Measurements from ENCODE around the gene TMEM134. TPM values are rescaled to one million over a fixed set of nuclear protein-coding genes. Genes with fewer than 3 reads are reported as not detected.
A peak's percentile ranks its signal among the peaks of the same experiment; 100 is the strongest.

TMEM134 gene
- polyA plus RNA-seq, 2 of the 4 experiments (the other 2 are of a cell fraction) = 18.8 to 20.6 TPM

GRCh38 chr11:67450796-67451657 is 18.0 kb downstream of the TMEM134 start:
- ATAC-seq (peak in 1 of 2 experiments; percentile 9; a peak in 1 of 6 replicates), FAIRE-seq (no peak), DNase-seq (ENCODE audit: low read depth in 1 of 2, low spot score in 1 of 2) (no peak)
- POLR2A ChIA-PET = no interaction called here
- no peak overlapping the region for H3K27ac ChIP-seq
- 87% methylated on average over 25 of the region's 25 CpGs for WGBS (ENCODE audit: missing lambda C conversion rate)
- TF ChIP-seq USF2 (IDR thresholded peaks at IDR 0.05) = no peak
- no peak for TF ChIP-seq EHF (CRISPR knock-in tag; IDR thresholded peaks at IDR 0.05)
- no peaks in the 10 kb centered on the region for H3K9me3 ChIP-seq
- CTCF ChIA-PET = interaction anchor here (0.6 to 2.5 kb wide), 7 partner anchors 10 to 68 kb away, joined by 3 to 12 read pairs (median 4); no protein-coding TSS in a partner anchor
- H3K4me2 ChIP-seq = no peak overlapping the region
- H3K4me1 ChIP-seq = no peaks in the 10 kb centered on the region
- H3K4me3 ChIP-seq = no peak overlapping the region

- TF ChIP-seq MAFK (IDR thresholded peaks at IDR 0.05; ENCODE audit: partially characterized antibody) (peak; percentile 71), RFX5 (IDR thresholded peaks at IDR 0.05) (no peak)
- ATAC-seq (no peak), DNase-seq (ENCODE audit: low read depth in 1 of 2, low spot score in 1 of 2) (no peak), FAIRE-seq (no peak)
- H3K27ac ChIP-seq = no peak overlapping the region
- H3K4me1 ChIP-seq = peaks cover 4% of the 10 kb centered on the region; the same call in 2 of the 3 replicates
- ChIA-PET CTCF (interaction anchor here (0.6 to 2.1 kb wide), 5 partner anchors 10 to 1738 kb away, joined by 3 to 11 read pairs (median 3); no protein-coding TSS in a partner anchor), POLR2A (no interaction called here)
- 81% methylated on average over 9 of the region's 9 CpGs for WGBS (ENCODE audit: missing lambda C conversion rate)
- H3K4me3 ChIP-seq = no peak overlapping the region
- no peak overlapping the region for H3K4me2 ChIP-seq
- no peaks in the 10 kb centered on the region for H3K9me3 ChIP-seq
Measured at GRCh38 chr11:67449116-67449844, 19.8 kb downstream of the TMEM134 start.

- DNase-seq (ENCODE audit: low read depth in 1 of 2, low spot score in 1 of 2) (no peak), ATAC-seq (no peak), FAIRE-seq (no peak)
- Histone ChIP-seq H3K9me3 (no peaks in the 10 kb centered on the region), H3K4me3 (no peak overlapping the region), H3K4me1 (peaks cover 8% of the 10 kb centered on the region; the same call in 2 of the 3 replicates), H3K27ac (no peak overlapping the region), H3K4me2 (no peak overlapping the region)
- CTCF ChIA-PET = interaction anchor here (2.1 kb wide), 1 partner anchor 11 kb away, joined by 11 read pairs; no protein-coding TSS in a partner anchor
- no peak for TF ChIP-seq FOXS1 (CRISPR knock-in tag; IDR thresholded peaks at IDR 0.05)
- TF ChIP-seq RCOR1 (IDR thresholded peaks at IDR 0.05; ENCODE audit: low read depth, low read length) = no peak
- TF ChIP-seq POLR2A (IDR thresholded peaks at IDR 0.05; ENCODE audit: low read length) = no peak
- no peak for TF ChIP-seq RNF2 (IDR thresholded peaks at IDR 0.05; ENCODE audit: borderline replicate concordance, low read depth)
- no peak for TF ChIP-seq CTCF (IDR thresholded peaks at IDR 0.05)
- no peak for TF ChIP-seq KDM1A (IDR thresholded peaks at IDR 0.05; ENCODE audit: low read depth)
- TF ChIP-seq ZFP36 (IDR thresholded peaks at IDR 0.05; ENCODE audit: borderline replicate concordance, partially characterized antibody) = no peak
- no peak for TF ChIP-seq RAD21 (conservative IDR thresholded peaks at IDR 0.05 in 1 of 2, IDR thresholded peaks at IDR 0.05 in 1 of 2)
- TF ChIP-seq CBX2 (IDR thresholded peaks at IDR 0.05; ENCODE audit: borderline replicate concordance, low read depth) = no peak
- POLR2A ChIA-PET = no interaction called here
- 82% methylated on average over 7 of the region's 7 CpGs for WGBS (ENCODE audit: missing lambda C conversion rate)
Measured at GRCh38 chr11:67448220-67448609, 20.8 kb downstream of the TMEM134 start.

GRCh38 chr11:67445515-67445914 is 23.5 kb downstream of the TMEM134 start:
- ATAC-seq (no peak), DNase-seq (ENCODE audit: low read depth in 1 of 2, low spot score in 1 of 2) (no peak), FAIRE-seq (no peak)
- Histone ChIP-seq H3K4me1 (peaks cover 12% of the 10 kb centered on the region), H3K4me2 (no peak overlapping the region), H3K9me3 (no peaks in the 10 kb centered on the region), H3K27ac (no peak overlapping the region), H3K4me3 (no peak overlapping the region)
- ChIA-PET POLR2A (no interaction called here), CTCF (interaction anchor here (1.0 to 1.5 kb wide), 2 partner anchors 15 to 22 kb away, joined by 3 to 4 read pairs; no protein-coding TSS in a partner anchor)
- WGBS (ENCODE audit: missing lambda C conversion rate) = 85% methylated on average over 5 of the region's 5 CpGs
- TF ChIP-seq CHD4 (IDR thresholded peaks at IDR 0.05; ENCODE audit: borderline replicate concordance) (no peak), FOSB (CRISPR knock-in tag; IDR thresholded peaks at IDR 0.05) (no peak), SREBF2 (IDR thresholded peaks at IDR 0.05) (no peak), BHLHE40 (IDR thresholded peaks at IDR 0.05; ENCODE audit: low read depth, low read length) (no peak), FOXS1 (CRISPR knock-in tag; IDR thresholded peaks at IDR 0.05) (no peak), ELK1 (IDR thresholded peaks at IDR 0.05; ENCODE audit: low read depth, low read length) (no peak), RNF2 (IDR thresholded peaks at IDR 0.05; ENCODE audit: borderline replicate concordance, low read depth) (no peak), HOXA7 (CRISPR knock-in tag; IDR thresholded peaks at IDR 0.05) (no peak), CBX8 (IDR thresholded peaks at IDR 0.05) (no peak), KDM5A (IDR thresholded peaks at IDR 0.05) (no peak), EHF (CRISPR knock-in tag; IDR thresholded peaks at IDR 0.05) (no peak), ZSCAN20 (CRISPR knock-in tag; IDR thresholded peaks at IDR 0.05) (no peak), ZNF302 (CRISPR knock-in tag; IDR thresholded peaks at IDR 0.05) (no peak)

All from A549 (cell line).